Neutrophil (primary cell): ENCODE results near the gene CYP4F3.
"Not testable (repeated sequence)": the region's sequence is repeated elsewhere in the genome, so short reads cannot be mapped to it uniquely, and the experiment has no call there.

Experiments used
- H3K27ac ChIP-seq: fragments of 200-600 bp; sonication (generic); 2 replicates; pipeline ENCODE4 v1.5.1; 2016; ENCODE audit warnings: mild to moderate bottlenecking, moderate library complexity
- H3K27me3 ChIP-seq: fragments of 200-600 bp; sonication (generic); 2 replicates; pipeline ENCODE4 v1.6.0; 2016; ENCODE audit warnings: mild to moderate bottlenecking
- H3K36me3 ChIP-seq: fragments of 200-600 bp; sonication (generic); 2 replicates; pipeline ENCODE4 v1.5.1; 2017
- H3K4me1 ChIP-seq, 2 experiments: fragments of 200-600 bp in 1 of 2; sonication (generic) in 1 of 2; 1 replicate in 1 of 2; 2 replicates in 1 of 2; pipeline versions ENCODE4 v1.5.1 to v1.6.1; 2013 to 2016; ENCODE audit warnings: low read depth in 1 of 2, low read length in 1 of 2, mild to moderate bottlenecking in 1 of 2, moderate library complexity in 1 of 2; ENCODE audit not compliant: control insufficient read depth in 1 of 2, insufficient read depth in 1 of 2
- H3K4me3 ChIP-seq, 2 experiments: fragments of 200-600 bp in 1 of 2; sonication (generic) in 1 of 2; 1 replicate in 1 of 2; 2 replicates in 1 of 2; pipeline ENCODE4 v1.5.1; 2013 to 2016; ENCODE audit warnings: low read depth in 1 of 2, low read length in 1 of 2, mild to moderate bottlenecking in 1 of 2, moderate library complexity in 1 of 2
- H3K9me3 ChIP-seq: fragments of 200-600 bp; sonication (generic); 2 replicates; pipeline ENCODE4 v1.5.1; 2016
- CTCF ChIP-seq: fragments of 200-600 bp; sonication (generic); IDR thresholded peaks from 2 replicates; pipeline ENCODE4 v1.5.1; 2016; ENCODE audit warnings: antibody characterized with exemption

CYP4F3 gene

GRCh38 chr19:15642807-15643206, 2.1 kb downstream of the CYP4F3 start:
- Histone ChIP-seq H3K9me3 (no peaks in the 10 kb centered on the region), H3K27ac (peak overlapping the region; percentile 100), H3K36me3 (peaks cover 44% of the 10 kb centered on the region), H3K27me3 (no peaks in the 10 kb centered on the region), H3K4me3 (peak overlapping the region; percentile 74 to 75), H3K4me1 (peaks cover 96 to 97% of the 10 kb centered on the region in 2 experiments)
- TF ChIP-seq CTCF: no peak

- H3K27me3 ChIP-seq: no peaks in the 10 kb centered on the region
- peak overlapping the region in 1 of 2 experiments; percentile 74 for H3K4me3 ChIP-seq
- peaks cover 99% of the 10 kb centered on the region in 2 experiments for H3K4me1 ChIP-seq
- peak overlapping the region; percentile 100 for H3K27ac ChIP-seq
- no peak for TF ChIP-seq CTCF
- no peaks in the 10 kb centered on the region for H3K9me3 ChIP-seq
- H3K36me3 ChIP-seq: peaks cover 50% of the 10 kb centered on the region
These were observed 2.7 kb downstream of the CYP4F3 start for GRCh38 chr19:15643387-15643786.

- Histone ChIP-seq H3K4me3 (peak overlapping the region; percentile 24 to 74), H3K27me3 (no peaks in the 10 kb centered on the region), H3K27ac (peak overlapping the region; percentile 100), H3K36me3 (peaks cover 58% of the 10 kb centered on the region), H3K9me3 (no peaks in the 10 kb centered on the region), H3K4me1 (peaks cover 97 to 100% of the 10 kb centered on the region in 2 experiments)
- no peak for TF ChIP-seq CTCF
These were observed 3.5 kb downstream of the CYP4F3 start for GRCh38 chr19:15644066-15644741.

GRCh38 chr19:15644816-15645215, 4.1 kb downstream of the CYP4F3 start:
- H3K9me3 ChIP-seq: no peaks in the 10 kb centered on the region
- peak overlapping the region; percentile 100 for H3K27ac ChIP-seq
- peaks cover 64% of the 10 kb centered on the region for H3K36me3 ChIP-seq
- no peaks in the 10 kb centered on the region for H3K27me3 ChIP-seq
- H3K4me3 ChIP-seq: peak overlapping the region in 1 of 2 experiments; percentile 74
- peaks cover 97 to 100% of the 10 kb centered on the region in 2 experiments for H3K4me1 ChIP-seq
- TF ChIP-seq CTCF: no peak

- Histone ChIP-seq H3K36me3 (peaks cover 95% of the 10 kb centered on the region), H3K27me3 (no peaks in the 10 kb centered on the region), H3K4me3 (peak overlapping the region in 1 of 2 experiments; percentile 38), H3K9me3 (no peaks in the 10 kb centered on the region), H3K27ac (peak overlapping the region; percentile 100), H3K4me1 (peaks cover 62 to 92% of the 10 kb centered on the region in 2 experiments)
- TF ChIP-seq CTCF: no peak
These were observed 8.8 kb downstream of the CYP4F3 start for GRCh38 chr19:15649526-15649925.

- H3K27ac ChIP-seq: peak overlapping the region; percentile 100
- H3K4me1 ChIP-seq: peaks cover 61 to 92% of the 10 kb centered on the region in 2 experiments
- H3K4me3 ChIP-seq: peak overlapping the region in 1 of 2 experiments; percentile 38
- H3K27me3 ChIP-seq, H3K9me3 ChIP-seq: not testable (repeated sequence)
- peaks cover 96% of the 10 kb centered on the region for H3K36me3 ChIP-seq
These were observed 9.4 kb downstream of the CYP4F3 start for GRCh38 chr19:15650123-15650522.
